SH-SY5Y (cell line): ENCODE measurements around the gene CDC5L.

Experiments used
- GATA2 ChIP-seq: IDR thresholded peaks from 2 replicates; pipeline ENCODE4 v1.6.1; 2011; ENCODE audit warnings: mild to moderate bottlenecking, low read depth, low read length
- GATA3 ChIP-seq: IDR thresholded peaks from 2 replicates; pipeline ENCODE4 v1.6.1; 2011; ENCODE audit warnings: low read depth, mild to moderate bottlenecking, low read length, moderate library complexity

DNA sequence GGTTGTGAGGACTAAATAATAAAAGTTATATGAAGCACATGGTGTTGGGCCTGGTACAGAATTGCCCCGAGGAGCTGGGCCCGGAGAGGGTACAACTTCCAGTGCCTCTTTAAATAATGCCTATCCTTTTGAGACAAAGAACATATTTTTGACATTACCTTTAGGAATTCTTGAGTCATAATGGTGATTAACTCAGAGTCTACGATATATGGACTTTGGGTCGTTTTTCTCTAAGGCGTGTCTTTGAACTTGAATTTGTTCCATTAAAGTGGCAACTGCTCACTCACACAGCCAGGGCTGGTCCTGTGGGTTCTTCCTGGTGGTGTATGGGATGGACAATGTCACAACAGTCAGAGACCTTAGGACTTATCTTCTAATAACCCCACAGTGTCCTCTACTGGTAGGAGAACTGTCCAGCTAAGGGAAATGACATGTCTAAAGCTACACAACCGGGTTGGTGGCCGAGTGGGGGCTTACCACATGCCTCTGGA is 106.5 kb downstream of the CDC5L start:
- TF ChIP-seq GATA3 (no peak), GATA2 (no peak)
